ENCODE results near the gene NFIX. TPM values are rescaled to one million over a fixed set of nuclear protein-coding genes. Genes with fewer than 3 reads are reported as not detected.

NFIX gene
- total RNA-seq, 2 donors from 2014 or later, result 0.31 to 0.89 TPM

GRCh38 chr19:13091400-13092157 is 96.3 kb downstream of the NFIX start:
- DNase-seq (ENCODE audit: low spot score), result peak; percentile 58
- H3K27me3 Mint-ChIP-seq, result peaks cover 8 to 20% of the 10 kb centered on the region in 2 donors
- H3K27ac Mint-ChIP-seq, result no peak overlapping the region
- H3K9me3 Mint-ChIP-seq, result no peaks in the 10 kb centered on the region
- H3K36me3 Mint-ChIP-seq, result no peaks in the 10 kb centered on the region
- no peak overlapping the region for H3K4me3 Mint-ChIP-seq
- peaks cover 6% of the 10 kb centered on the region in 2 donors for H3K4me1 Mint-ChIP-seq (ENCODE audit: low read depth in 2 of 2)
- ATAC-seq, result no peak

GRCh38 chr19:13092158-13092543 is 96.9 kb downstream of the NFIX start:
- Mint-ChIP-seq H3K4me1 (ENCODE audit: low read depth in 2 of 2) (peaks cover 6% of the 10 kb centered on the region in 2 donors), H3K27me3 (peaks cover 8 to 20% of the 10 kb centered on the region in 2 donors), H3K4me3 (no peak overlapping the region), H3K36me3 (no peaks in the 10 kb centered on the region), H3K9me3 (no peaks in the 10 kb centered on the region), H3K27ac (no peak overlapping the region)
- DNase-seq (ENCODE audit: low spot score) (no peak), ATAC-seq (no peak)

- no peak for ATAC-seq
- no peaks in the 10 kb centered on the region for H3K36me3 Mint-ChIP-seq
- no peak for DNase-seq (ENCODE audit: low spot score)
- H3K4me1 Mint-ChIP-seq (ENCODE audit: low read depth in 2 of 2), result peaks cover 6% of the 10 kb centered on the region in 2 donors
- H3K9me3 Mint-ChIP-seq, result no peaks in the 10 kb centered on the region
- no peak overlapping the region for H3K27ac Mint-ChIP-seq
- H3K27me3 Mint-ChIP-seq, result peaks cover 8 to 20% of the 10 kb centered on the region in 2 donors
- no peak overlapping the region for H3K4me3 Mint-ChIP-seq
These were observed 97.4 kb downstream of the NFIX start for GRCh38 chr19:13092606-13093235.

GRCh38 chr19:13093407-13094105 is 98.3 kb downstream of the NFIX start:
- H3K4me1 Mint-ChIP-seq (ENCODE audit: low read depth in 2 of 2), result peaks cover 9 to 13% of the 10 kb centered on the region in 2 donors
- H3K27ac Mint-ChIP-seq, result no peak overlapping the region
- DNase-seq (ENCODE audit: low spot score), result peak; percentile 88
- no peaks in the 10 kb centered on the region for H3K9me3 Mint-ChIP-seq
- no peak overlapping the region for H3K4me3 Mint-ChIP-seq
- peaks cover 9 to 19% of the 10 kb centered on the region in 2 donors for H3K27me3 Mint-ChIP-seq
- no peaks in the 10 kb centered on the region for H3K36me3 Mint-ChIP-seq
- ATAC-seq, result peak; percentile 78 to 84

GRCh38 chr19:13094106-13094504 is 98.8 kb downstream of the NFIX start:
- Mint-ChIP-seq H3K4me1 (ENCODE audit: low read depth in 2 of 2) (peaks cover 15% of the 10 kb centered on the region in 2 donors), H3K4me3 (no peak overlapping the region), H3K9me3 (no peaks in the 10 kb centered on the region), H3K36me3 (no peaks in the 10 kb centered on the region), H3K27ac (no peak overlapping the region), H3K27me3 (peaks cover 13 to 16% of the 10 kb centered on the region in 2 donors)
- DNase-seq (ENCODE audit: low spot score), result no peak
- ATAC-seq, result no peak

- Mint-ChIP-seq H3K27ac (no peak overlapping the region), H3K36me3 (peaks cover 2% of the 10 kb centered on the region), H3K9me3 (peaks cover under 1% of the 10 kb centered on the region), H3K4me3 (no peak overlapping the region), H3K4me1 (ENCODE audit: low read depth in 2 of 2) (peaks cover 19 to 20% of the 10 kb centered on the region in 2 donors), H3K27me3 (peaks cover 13 to 17% of the 10 kb centered on the region in 2 donors)
- ATAC-seq, result no peak
- peak; percentile 54 for DNase-seq (ENCODE audit: low spot score)
These were observed 99.6 kb downstream of the NFIX start for GRCh38 chr19:13094771-13095392.

- Mint-ChIP-seq H3K4me3 (no peak overlapping the region), H3K4me1 (ENCODE audit: low read depth in 2 of 2) (peaks cover 24 to 25% of the 10 kb centered on the region in 2 donors), H3K27me3 (peaks cover 13 to 17% of the 10 kb centered on the region in 2 donors), H3K36me3 (peaks cover 6% of the 10 kb centered on the region), H3K27ac (no peak overlapping the region), H3K9me3 (peaks cover 5% of the 10 kb centered on the region)
- ATAC-seq (no peak), DNase-seq (ENCODE audit: low spot score) (no peak)
These were observed 100.1 kb downstream of the NFIX start for GRCh38 chr19:13095393-13095784.

- peaks cover 25 to 26% of the 10 kb centered on the region in 2 donors for H3K4me1 Mint-ChIP-seq (ENCODE audit: low read depth in 2 of 2)
- H3K4me3 Mint-ChIP-seq, result peak overlapping the region; percentile 9
- H3K27me3 Mint-ChIP-seq, result peaks cover 13 to 17% of the 10 kb centered on the region in 2 donors
- no peak overlapping the region for H3K27ac Mint-ChIP-seq
- DNase-seq (ENCODE audit: low spot score) (no peak), ATAC-seq (no peak)
- peaks cover 6% of the 10 kb centered on the region for H3K36me3 Mint-ChIP-seq
- H3K9me3 Mint-ChIP-seq, result peaks cover 5% of the 10 kb centered on the region
These were observed 101.0 kb downstream of the NFIX start for GRCh38 chr19:13095934-13096927.

GRCh38 chr19:13097033-13097462 is 101.8 kb downstream of the NFIX start:
- peaks cover 6% of the 10 kb centered on the region for H3K36me3 Mint-ChIP-seq
- H3K4me3 Mint-ChIP-seq, result peak overlapping the region; percentile 39
- DNase-seq (ENCODE audit: low spot score) (no peak), ATAC-seq (no peak)
- H3K9me3 Mint-ChIP-seq, result peaks cover 5% of the 10 kb centered on the region
- H3K27me3 Mint-ChIP-seq, result peaks cover 13 to 15% of the 10 kb centered on the region in 2 donors
- peaks cover 29 to 30% of the 10 kb centered on the region in 2 donors for H3K4me1 Mint-ChIP-seq (ENCODE audit: low read depth in 2 of 2)
- H3K27ac Mint-ChIP-seq, result no peak overlapping the region

GRCh38 chr19:13097463-13098258 is 102.4 kb downstream of the NFIX start:
- no peak overlapping the region for H3K27ac Mint-ChIP-seq
- H3K36me3 Mint-ChIP-seq, result peaks cover 6% of the 10 kb centered on the region
- peaks cover 29 to 30% of the 10 kb centered on the region in 2 donors for H3K4me1 Mint-ChIP-seq (ENCODE audit: low read depth in 2 of 2)
- peaks cover 5% of the 10 kb centered on the region for H3K9me3 Mint-ChIP-seq
- peaks cover 13 to 15% of the 10 kb centered on the region in 2 donors for H3K27me3 Mint-ChIP-seq
- DNase-seq (ENCODE audit: low spot score) (no peak), ATAC-seq (no peak)
- peak overlapping the region; percentile 49 for H3K4me3 Mint-ChIP-seq

GRCh38 chr19:13098277-13099072 is 103.2 kb downstream of the NFIX start:
- peak overlapping the region; percentile 70 for H3K4me3 Mint-ChIP-seq
- peaks cover 6% of the 10 kb centered on the region for H3K36me3 Mint-ChIP-seq
- peak overlapping the region in 1 of 2 donors; percentile 86 for H3K27ac Mint-ChIP-seq
- peaks cover 5% of the 10 kb centered on the region for H3K9me3 Mint-ChIP-seq
- ATAC-seq (no peak), DNase-seq (ENCODE audit: low spot score) (no peak)
- peaks cover 13 to 15% of the 10 kb centered on the region in 2 donors for H3K27me3 Mint-ChIP-seq
- peaks cover 30 to 32% of the 10 kb centered on the region in 2 donors for H3K4me1 Mint-ChIP-seq (ENCODE audit: low read depth in 2 of 2)

All from natural killer cell treated with Interleukin-12 subunit alpha and Interleukin-12 subunit beta and Interleukin-15 and Interleukin-18, amount 100 ng/mL, for 72 hours (primary cell).